Hematopoietic multipotent progenitor cell treated with erythropoietin and hydrocortisone succinate and interleukin-3 and kit ligand, for 4 days (in vitro differentiated cells): ENCODE data around the gene FIBCD1.

Experiments used
- DNase-seq: peaks from one replicate; pipeline ENCODE4 v3.0.0-alpha.2; 2015

The FIBCD1 gene

DNA sequence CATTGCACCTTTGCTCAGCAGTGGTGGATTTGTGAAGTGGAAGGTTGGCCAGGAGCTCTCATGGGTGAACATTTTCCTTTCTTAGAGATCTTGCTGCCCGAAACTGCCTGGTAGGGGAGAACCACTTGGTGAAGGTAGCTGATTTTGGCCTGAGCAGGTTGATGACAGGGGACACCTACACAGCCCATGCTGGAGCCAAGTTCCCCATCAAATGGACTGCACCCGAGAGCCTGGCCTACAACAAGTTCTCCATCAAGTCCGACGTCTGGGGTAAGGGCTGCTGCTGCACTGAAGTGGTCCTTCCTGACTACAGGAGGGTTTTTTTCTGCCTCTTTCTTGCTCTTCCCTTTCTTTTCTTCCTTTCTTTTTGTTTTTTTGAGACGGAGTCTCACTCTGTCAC is 64.3 kb downstream of the FIBCD1 start:
- no peak for DNase-seq

DNA sequence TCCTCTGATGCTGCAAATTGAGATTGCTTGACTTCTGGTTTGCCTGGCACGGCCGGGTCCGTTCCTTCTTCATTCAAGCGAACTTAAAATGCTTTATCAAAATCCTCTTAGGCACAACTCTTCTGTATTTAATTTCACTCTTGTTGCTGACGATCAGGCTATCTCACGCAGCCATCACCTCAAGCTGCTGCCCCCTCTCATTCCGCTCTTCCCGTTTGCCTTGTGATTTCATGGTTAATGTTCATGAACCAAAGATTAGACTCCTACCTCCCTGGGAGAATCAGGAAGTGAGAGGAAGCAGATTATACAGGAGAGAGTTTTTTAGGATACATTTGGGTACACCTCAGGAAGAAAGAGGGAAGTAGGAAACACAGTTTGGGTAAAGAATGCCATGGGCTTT is 65.1 kb downstream of the FIBCD1 start:
- DNase-seq, result no peak

- no peak for DNase-seq
Measured at GRCh38 chr9:130872912-130873503, 66.0 kb downstream of the FIBCD1 start.

GRCh38 chr9:130872508-130872907 is 66.5 kb downstream of the FIBCD1 start:
- no peak for DNase-seq

DNA sequence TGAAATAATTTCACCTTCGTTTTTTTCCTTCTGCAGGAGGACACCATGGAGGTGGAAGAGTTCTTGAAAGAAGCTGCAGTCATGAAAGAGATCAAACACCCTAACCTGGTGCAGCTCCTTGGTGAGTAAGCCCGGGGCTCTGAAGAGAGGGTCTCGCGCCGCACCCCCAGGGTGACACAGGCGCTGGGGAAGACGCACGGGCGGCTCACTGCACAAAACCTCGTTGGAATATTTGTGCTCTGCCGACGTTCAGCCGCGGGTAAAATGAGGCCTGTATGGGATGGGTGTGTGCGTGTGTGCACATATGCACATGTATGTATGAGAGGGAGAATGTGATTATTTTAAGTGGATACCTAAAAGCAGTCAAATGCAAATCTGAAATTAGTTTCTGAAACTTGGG is 67.0 kb downstream of the FIBCD1 start:
- DNase-seq, result no peak

DNA sequence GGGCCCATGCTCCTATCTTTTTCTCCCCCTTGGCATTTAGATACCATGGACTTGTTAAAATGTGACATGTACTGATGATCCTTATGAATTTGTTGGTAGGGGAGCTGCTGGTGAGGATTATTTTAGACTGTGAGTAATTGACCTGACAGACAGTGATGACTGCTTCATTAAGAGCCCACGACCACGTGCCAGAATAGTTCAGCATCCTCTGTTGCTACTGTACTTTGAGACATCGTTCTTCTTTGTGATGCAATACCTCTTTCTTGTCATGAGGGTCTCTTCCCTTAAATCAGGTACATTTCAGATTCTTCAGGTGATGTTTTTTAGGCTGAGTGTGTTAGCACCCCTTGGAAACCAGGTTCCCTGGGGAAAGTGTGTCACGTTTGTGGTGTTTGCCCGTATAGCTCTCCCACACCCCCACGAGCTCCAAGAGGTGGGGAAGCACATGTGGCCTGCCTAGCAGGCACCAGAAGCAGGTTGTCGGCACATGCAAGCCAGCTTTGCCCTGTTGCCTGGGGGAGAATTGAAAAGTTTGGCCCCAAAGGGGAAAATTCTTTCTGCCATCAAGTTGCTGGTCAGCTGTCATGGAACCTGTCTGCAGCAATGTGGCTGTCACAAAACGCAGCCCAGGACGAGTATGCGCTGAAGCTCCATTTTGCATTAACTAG is 67.5 kb downstream of the FIBCD1 start:
- DNase-seq, result no peak

GRCh38 chr9:130870491-130871381 is 68.3 kb downstream of the FIBCD1 start:
- no peak for DNase-seq

GRCh38 chr9:130869250-130869649 is 69.8 kb downstream of the FIBCD1 start:
- peak; percentile 67 for DNase-seq

GRCh38 chr9:130868230-130868629 is 70.8 kb downstream of the FIBCD1 start:
- no peak for DNase-seq

- no peak for DNase-seq
Measured at GRCh38 chr9:130867556-130867955, 71.5 kb downstream of the FIBCD1 start.

GRCh38 chr9:130866474-130866965 is 72.5 kb downstream of the FIBCD1 start:
- peak; percentile 88 for DNase-seq

- no peak for DNase-seq
Measured at GRCh38 chr9:130865921-130866320, 73.1 kb downstream of the FIBCD1 start.

GRCh38 chr9:130864541-130864940 is 74.5 kb downstream of the FIBCD1 start:
- DNase-seq, result no peak

DNA sequence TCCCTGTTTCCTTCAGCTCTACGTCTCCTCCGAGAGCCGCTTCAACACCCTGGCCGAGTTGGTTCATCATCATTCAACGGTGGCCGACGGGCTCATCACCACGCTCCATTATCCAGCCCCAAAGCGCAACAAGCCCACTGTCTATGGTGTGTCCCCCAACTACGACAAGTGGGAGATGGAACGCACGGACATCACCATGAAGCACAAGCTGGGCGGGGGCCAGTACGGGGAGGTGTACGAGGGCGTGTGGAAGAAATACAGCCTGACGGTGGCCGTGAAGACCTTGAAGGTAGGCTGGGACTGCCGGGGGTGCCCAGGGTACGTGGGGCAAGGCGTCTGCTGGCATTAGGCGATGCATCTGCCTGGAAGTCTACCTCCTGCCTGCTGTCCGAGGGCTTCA is 76.3 kb downstream of the FIBCD1 start:
- DNase-seq, result no peak

GRCh38 chr9:130862217-130862616 is 76.8 kb downstream of the FIBCD1 start:
- DNase-seq, result no peak

DNA sequence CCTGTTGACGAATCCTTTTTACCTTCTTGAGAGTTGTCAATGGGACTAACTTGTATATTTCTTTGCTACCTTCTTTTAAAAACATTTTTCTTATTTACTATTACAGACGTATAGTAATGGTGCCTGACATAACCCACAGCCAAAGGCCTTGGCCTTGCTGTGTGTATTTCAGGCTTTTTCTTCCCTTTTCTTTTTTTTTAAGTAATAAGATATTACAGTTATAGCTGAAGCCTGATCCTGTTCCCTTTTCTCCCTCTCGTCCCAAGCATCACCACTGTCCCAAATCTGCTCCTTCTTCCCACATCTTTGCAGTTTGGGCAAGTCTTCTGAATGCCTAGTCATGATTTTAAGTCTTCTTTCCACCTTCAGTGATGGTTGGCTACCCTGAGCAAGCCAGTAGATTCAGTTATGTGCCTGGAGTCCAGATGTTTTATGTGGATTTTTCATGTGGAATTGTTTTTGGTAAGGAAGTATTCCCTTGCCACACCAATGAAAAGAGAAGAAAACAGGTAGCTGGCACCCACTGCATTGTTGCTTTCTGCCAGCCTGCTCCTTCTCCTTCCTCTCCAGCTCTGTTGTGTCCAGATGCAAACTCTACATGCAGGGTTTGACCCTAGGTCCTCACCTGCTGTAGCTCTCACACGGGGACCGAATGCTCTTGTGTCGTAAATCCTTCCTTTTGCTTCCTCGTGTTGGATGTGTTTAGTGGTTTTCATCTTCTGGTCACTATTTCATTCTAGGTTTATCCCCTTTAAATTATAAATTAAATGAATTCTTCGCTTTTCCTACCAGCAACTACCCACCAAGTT is 77.5 kb downstream of the FIBCD1 start:
- DNase-seq, result no peak

GRCh38 chr9:130860458-130861316 is 78.4 kb downstream of the FIBCD1 start:
- DNase-seq, result peak; percentile 50

DNA sequence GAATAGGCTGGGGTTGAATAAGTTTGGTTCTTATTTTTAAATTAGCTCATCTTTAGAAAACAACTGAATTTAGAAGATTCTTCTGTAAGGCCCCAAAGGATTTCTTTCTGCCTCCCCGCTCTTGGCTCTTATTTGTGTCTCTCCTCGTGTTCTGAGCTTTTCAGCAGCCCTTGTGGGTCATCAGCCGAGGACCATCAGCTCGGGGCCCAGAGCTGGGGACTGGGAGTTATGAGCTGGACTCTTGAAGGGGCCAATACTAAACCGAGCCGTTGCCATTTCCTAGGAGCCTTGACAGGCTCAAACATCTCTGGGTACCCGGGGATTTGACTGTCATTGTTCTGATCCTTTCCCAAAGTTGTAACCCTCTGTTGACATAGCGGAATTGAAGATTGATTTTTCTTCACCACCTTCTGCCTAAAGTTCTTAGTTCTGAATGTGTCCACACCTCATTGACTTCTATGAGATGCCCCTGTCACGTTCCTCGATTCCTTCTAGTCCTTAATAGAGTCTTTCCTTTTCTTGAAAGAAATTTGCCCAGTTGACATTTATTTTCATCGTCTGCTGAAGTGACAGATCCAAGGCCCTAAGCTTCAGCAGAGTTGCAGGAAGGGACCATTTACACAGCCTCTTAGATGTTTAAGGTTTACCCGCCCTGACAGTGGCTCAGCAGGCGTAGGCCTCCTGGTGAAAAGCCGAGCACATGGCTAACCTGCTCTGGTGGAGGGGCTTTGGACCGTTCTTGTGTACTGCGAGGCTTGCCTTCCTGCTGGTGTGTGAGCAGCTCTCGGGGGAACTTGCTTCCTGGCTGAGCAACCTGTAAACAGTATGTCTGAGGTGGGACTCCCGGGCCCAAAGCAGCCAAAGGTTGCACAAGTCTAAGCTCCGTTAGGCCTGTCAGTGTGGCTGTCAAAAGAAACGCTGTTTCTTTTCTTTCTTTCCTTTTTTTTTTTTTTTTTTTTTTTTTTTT is 80.0 kb downstream of the FIBCD1 start:
- DNase-seq, result no peak

GRCh38 chr9:130857864-130858738 is 80.9 kb downstream of the FIBCD1 start:
- no peak for DNase-seq

- no peak for DNase-seq
Measured at GRCh38 chr9:130856474-130856873, 82.6 kb downstream of the FIBCD1 start.
